GM19452 (cell line): ENCODE results near the gene DDX42.
A peak's percentile ranks its signal among the peaks of the same experiment; 100 is the strongest.
"Not testable (repeated sequence)": the region's sequence is repeated elsewhere in the genome, so short reads cannot be mapped to it uniquely, and the experiment has no call there.

Experiments used
- ATAC-seq: cut with Tn5 transposase; IDR thresholded peaks from one replicate; pipeline ENCODE4 v1.9.1; 2021; ENCODE audit not compliant: unreplicated experiment

Gene DDX42

GRCh38 chr17:63837962-63838600, 64.1 kb downstream of the DDX42 start:
- no peak for ATAC-seq

- ATAC-seq = no peak
These were observed 64.7 kb downstream of the DDX42 start for GRCh38 chr17:63838631-63839171.

GRCh38 chr17:63840591-63841349, 66.8 kb downstream of the DDX42 start:
- ATAC-seq = no peak

- no peak for ATAC-seq
These were observed 67.6 kb downstream of the DDX42 start for GRCh38 chr17:63841350-63842172.

GRCh38 chr17:63842173-63842539, 68.2 kb downstream of the DDX42 start:
- peak; percentile 37 for ATAC-seq

- peak; percentile 73 for ATAC-seq
These were observed 68.8 kb downstream of the DDX42 start, which contains the start of gene SMARCD2 for GRCh38 chr17:63842540-63843386. Gene SMARCD2 (minus strand): TSS chr17:63842685. CDS start chr17:63842674, 11 bp downstream.

GRCh38 chr17:63843387-63843888, 69.5 kb downstream of the DDX42 start:
- not testable (repeated sequence) for ATAC-seq

- ATAC-seq = no peak
These were observed 70.1 kb downstream of the DDX42 start for GRCh38 chr17:63843910-63844677.

GRCh38 chr17:63845509-63845908, 71.5 kb downstream of the DDX42 start:
- ATAC-seq = no peak

GRCh38 chr17:63847525-63848249, 73.7 kb downstream of the DDX42 start:
- no peak for ATAC-seq

GRCh38 chr17:63848834-63849689, 75.1 kb downstream of the DDX42 start:
- ATAC-seq = peak; percentile 87

- no peak for ATAC-seq
These were observed 76.4 kb downstream of the DDX42 start for GRCh38 chr17:63850401-63850800.

GRCh38 chr17:63853260-63853659, 79.3 kb downstream of the DDX42 start:
- ATAC-seq = no peak

- no peak for ATAC-seq
These were observed 80.7 kb downstream of the DDX42 start for GRCh38 chr17:63854709-63855108.

- ATAC-seq = no peak
These were observed 81.2 kb downstream of the DDX42 start for GRCh38 chr17:63855185-63855584.

- ATAC-seq = not testable (repeated sequence)
These were observed 82.5 kb downstream of the DDX42 start for GRCh38 chr17:63856425-63856824.

- no peak for ATAC-seq
These were observed 85.3 kb downstream of the DDX42 start for GRCh38 chr17:63859257-63859656.

- not testable (repeated sequence) for ATAC-seq
These were observed 92.7 kb downstream of the DDX42 start for GRCh38 chr17:63866625-63867024.
